Kidney (tissue), 14 donors: ENCODE measurements around the gene ANGPTL8. TPM values are rescaled to one million over a fixed set of nuclear protein-coding genes. Genes with fewer than 3 reads are reported as not detected.
A peak's percentile ranks its signal among the peaks of the same experiment; 100 is the strongest.

Experiments
- DNase-seq, 5 donors: peaks; one replicate each; pipeline ENCODE4 v3.0.0-alpha.2; 2013 to 2020
- FAIRE-seq: peaks from 2 replicates; lab custom pipeline; 2012; peaks lifted over from hg19 to GRCh38; lab: Jason Lieb, UNC
- H3K27ac ChIP-seq, 2 donors: one replicate each; pipeline ENCODE4 v1.7.0; 2013; ENCODE audit warnings: low read depth in 2 of 2, low read length in 2 of 2, inconsistent platforms in 1 of 2
- H3K27me3 ChIP-seq: one replicate; pipeline ENCODE4 v1.7.1; 2013; ENCODE audit warnings: low read length, inconsistent platforms; ENCODE audit not compliant: control insufficient read depth, insufficient read depth
- H3K36me3 ChIP-seq, 3 donors: one replicate each; pipeline versions ENCODE4 v1.7.0 to v1.7.1; 2013; ENCODE audit warnings: low read length in 3 of 3, control low read depth in 1 of 3, inconsistent platforms in 1 of 3; ENCODE audit not compliant: insufficient read depth in 3 of 3, control insufficient read depth in 2 of 3
- H3K4me1 ChIP-seq, 3 donors: one replicate each; pipeline versions ENCODE4 v1.7.0 to v1.7.1; 2013; ENCODE audit warnings: low read length in 3 of 3, inconsistent platforms in 1 of 3, low read depth in 1 of 3; ENCODE audit not compliant: control insufficient read depth in 2 of 3, insufficient read depth in 2 of 3
- H3K4me3 ChIP-seq, 3 donors: one replicate each; pipeline versions ENCODE4 v1.7.0 to v1.8.1; 2013; ENCODE audit warnings: low read length in 3 of 3, control low read depth in 1 of 3, inconsistent platforms in 1 of 3
- H3K9ac ChIP-seq, 3 donors: one replicate each; pipeline versions ENCODE4 v1.7.0 to v1.7.1; 2013; ENCODE audit warnings: low read length in 3 of 3, control low read depth in 1 of 3, inconsistent platforms in 1 of 3
- H3K9me3 ChIP-seq, 3 donors: one replicate each; pipeline versions ENCODE4 v1.7.0 to v1.7.1; 2013; ENCODE audit warnings: low read length in 3 of 3, control low read depth in 1 of 3, inconsistent platforms in 1 of 3; ENCODE audit not compliant: control insufficient read depth in 2 of 3, insufficient read depth in 1 of 3
- CTCF ChIP-seq: IDR thresholded peaks from 3 replicates; pipeline ENCODE4 v1.5.1; 2012; ENCODE audit warnings: mild to moderate bottlenecking, moderate library complexity, borderline replicate concordance; ENCODE audit not compliant: insufficient read depth; ENCODE audit errors: extremely low read depth
- intact Hi-C: fragments of 100-400 bp; cut with DNase I; formaldehyde crosslinking; loops from one replicate; pipeline ENCODE4 v1.11.1; 2022
- polyA plus RNA-seq: library from polyadenylated mRNA; stranded (reverse); fragments of 350-450 nt; fragmentation: Illumina TruSeq; extraction: RNeasy Lipid Tissue Mini Kit (QIAGEN cat#74804); gene quantifications from one replicate; pipeline ENCODE4 v1.2.3, GENCODE V29; 2014; ENCODE audit warnings: low read depth, low replicate concordance; ENCODE audit not compliant: insufficient read depth
- total RNA-seq: library from RNA; stranded (reverse); fragmentation: NEBNext Ultra II Directional; extraction: Animal tissue kit (Norgen Biotek cat#: 25700); gene quantifications from one replicate; pipeline ENCODE4 v1.2.1, GENCODE V29; 2021
- donor health status: control.
- donor health status: control.
- donor health status: control.
- donor health status: control.
- donor health status: control.
- donor health status: DM: yes; HTN: yes; CAD: no.
- donor health status: Normal renal cell carcinoma (clear cell type).

The ANGPTL8 gene
- total and polyA plus RNA-seq, 2 donors from 2014 or later, result 1.3 to 1.9 TPM

DNA sequence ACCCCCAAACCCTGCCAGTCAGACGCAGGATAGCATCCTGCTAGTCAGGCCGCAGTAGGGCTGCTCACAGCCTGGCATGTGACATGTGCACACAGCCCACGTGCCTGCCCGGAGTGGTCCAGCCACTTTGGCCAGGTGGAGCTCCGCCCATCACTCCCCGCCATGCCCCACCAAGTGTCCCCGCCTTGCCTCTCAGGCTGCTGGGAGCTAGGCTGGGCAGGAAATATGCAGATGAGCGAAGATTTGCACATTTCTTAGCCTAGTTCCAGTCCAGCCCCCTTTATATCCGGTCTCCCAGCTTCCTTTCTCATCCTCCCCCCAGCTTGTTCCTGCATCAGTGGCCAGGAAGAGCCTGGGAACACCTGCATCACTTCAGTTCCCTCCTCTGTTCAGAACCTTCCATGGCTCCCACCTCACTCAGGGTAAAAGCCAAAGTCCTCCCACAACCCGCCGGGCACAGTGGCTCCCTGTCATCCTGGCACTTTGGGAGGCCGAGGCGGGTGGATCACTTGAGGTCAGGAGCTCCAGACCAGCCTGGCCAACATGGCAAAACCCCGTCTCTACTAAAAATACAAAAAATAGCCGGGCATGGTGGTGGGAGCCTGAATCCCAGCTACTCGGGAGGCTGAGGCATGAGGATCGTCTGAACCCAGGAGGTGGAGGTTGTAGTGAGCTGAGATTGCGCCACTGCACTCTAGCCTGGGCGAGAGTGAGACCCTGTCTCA is 25.2 kb downstream of the ANGPTL8 start:
- no peak for TF ChIP-seq CTCF
- Histone ChIP-seq H3K9me3 (no peaks in the 10 kb centered on the region), H3K27me3 (no peaks in the 10 kb centered on the region), H3K27ac (peak overlapping the region; percentile 32 to 60), H3K9ac (no peak overlapping the region), H3K36me3 (no peaks in the 10 kb centered on the region), H3K4me1 (peaks cover 0 to 12% (median 2%) of the 10 kb centered on the region in 3 donors), H3K4me3 (peak overlapping the region in 1 of 3 donors; percentile 6)
- DNase-seq (peak; percentile 82 to 95 (median 87)), FAIRE-seq (no peak)
- intact Hi-C loops, result no loop called here

DNA sequence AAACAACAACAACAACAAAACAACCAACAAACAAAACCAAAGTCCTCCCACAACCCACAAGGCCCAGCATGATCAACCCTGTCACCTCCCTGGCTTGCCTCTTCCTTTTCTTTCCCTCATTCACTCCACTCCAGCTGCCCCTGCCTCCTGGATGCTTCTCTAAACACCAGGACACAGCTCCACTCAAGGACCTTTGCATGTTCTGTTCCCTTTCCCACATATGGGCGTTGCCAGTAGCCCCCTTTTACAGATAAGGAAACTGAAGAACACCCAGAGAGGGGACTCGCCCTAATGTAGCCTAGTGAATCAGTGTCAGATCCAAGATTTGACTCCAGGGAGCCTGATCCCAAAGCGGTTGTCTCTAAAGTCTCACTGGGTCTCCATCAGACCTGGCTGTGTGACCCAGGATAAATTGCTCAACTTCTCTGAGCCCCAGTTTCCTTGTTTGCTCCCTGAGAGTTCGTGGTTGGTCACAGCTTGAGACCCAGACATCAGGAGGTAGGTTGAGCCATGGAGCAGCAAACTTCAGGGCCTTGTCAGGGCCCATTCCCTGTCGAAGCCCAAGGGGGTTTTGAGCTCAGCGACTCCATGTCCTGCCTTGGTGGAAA is 25.9 kb downstream of the ANGPTL8 start:
- Histone ChIP-seq H3K36me3 (no peaks in the 10 kb centered on the region), H3K9ac (no peak overlapping the region), H3K4me3 (no peak overlapping the region), H3K27ac (peak overlapping the region in 1 of 2 donors; percentile 32), H3K27me3 (no peaks in the 10 kb centered on the region), H3K4me1 (peaks cover 0 to 12% (median 2%) of the 10 kb centered on the region in 3 donors), H3K9me3 (no peaks in the 10 kb centered on the region)
- intact Hi-C loops, result no loop called here
- DNase-seq, result no peak
- TF ChIP-seq CTCF, result no peak
- no peak for FAIRE-seq

GRCh38 chr19:11265785-11266236 is 26.4 kb downstream of the ANGPTL8 start:
- Histone ChIP-seq H3K27me3 (no peaks in the 10 kb centered on the region), H3K9ac (no peak overlapping the region), H3K27ac (no peak overlapping the region), H3K4me3 (no peak overlapping the region), H3K9me3 (no peaks in the 10 kb centered on the region), H3K36me3 (no peaks in the 10 kb centered on the region), H3K4me1 (peaks cover 0 to 12% (median 2%) of the 10 kb centered on the region in 3 donors)
- TF ChIP-seq CTCF, result no peak
- no peak for FAIRE-seq
- DNase-seq, result no peak
- intact Hi-C loops, result no loop called here
